ENCODE measurements around the gene GDF10.

GDF10 gene

DNA sequence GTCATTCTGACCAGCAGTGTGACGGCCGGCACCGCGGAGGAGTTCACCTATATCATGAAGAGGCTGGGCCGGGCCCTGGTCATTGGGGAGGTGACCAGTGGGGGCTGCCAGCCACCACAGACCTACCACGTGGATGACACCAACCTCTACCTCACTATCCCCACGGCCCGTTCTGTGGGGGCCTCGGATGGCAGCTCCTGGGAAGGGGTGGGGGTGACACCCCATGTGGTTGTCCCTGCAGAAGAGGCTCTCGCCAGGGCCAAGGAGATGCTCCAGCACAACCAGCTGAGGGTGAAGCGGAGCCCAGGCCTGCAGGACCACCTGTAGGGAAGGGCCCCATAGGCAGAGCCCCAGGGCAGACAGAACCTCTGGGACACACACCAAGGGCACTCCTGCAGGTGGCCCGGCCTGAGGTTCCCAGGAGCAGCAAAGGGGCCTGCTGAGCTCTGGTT is 57.2 kb downstream of the GDF10 start:
- DNase-seq, result no peak

DNA sequence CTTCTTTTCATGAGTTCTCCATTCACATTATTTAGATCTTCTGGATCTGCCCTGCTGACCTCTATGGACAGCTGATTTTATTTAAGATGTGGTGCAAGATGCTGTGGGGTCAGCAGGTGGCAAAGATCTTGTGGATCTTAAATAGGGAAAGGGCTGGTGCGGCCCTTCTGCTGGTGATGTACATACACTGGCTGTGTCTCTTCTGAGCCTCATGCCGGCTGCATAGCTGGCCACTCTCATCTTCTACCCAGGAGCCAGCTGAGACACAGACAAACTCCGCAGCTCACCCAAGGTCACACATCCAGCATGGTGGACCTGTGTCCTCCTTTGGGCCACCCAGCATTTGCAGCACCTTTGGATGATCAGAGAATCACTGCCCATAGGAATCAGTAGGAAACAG is 57.9 kb downstream of the GDF10 start:
- DNase-seq, result no peak

GRCh38 chr10:47358457-47358856 is 58.5 kb downstream of the GDF10 start:
- no peak for DNase-seq

- no peak for DNase-seq
Observed at GRCh38 chr10:47359101-47359500, 59.1 kb downstream of the GDF10 start.

DNA sequence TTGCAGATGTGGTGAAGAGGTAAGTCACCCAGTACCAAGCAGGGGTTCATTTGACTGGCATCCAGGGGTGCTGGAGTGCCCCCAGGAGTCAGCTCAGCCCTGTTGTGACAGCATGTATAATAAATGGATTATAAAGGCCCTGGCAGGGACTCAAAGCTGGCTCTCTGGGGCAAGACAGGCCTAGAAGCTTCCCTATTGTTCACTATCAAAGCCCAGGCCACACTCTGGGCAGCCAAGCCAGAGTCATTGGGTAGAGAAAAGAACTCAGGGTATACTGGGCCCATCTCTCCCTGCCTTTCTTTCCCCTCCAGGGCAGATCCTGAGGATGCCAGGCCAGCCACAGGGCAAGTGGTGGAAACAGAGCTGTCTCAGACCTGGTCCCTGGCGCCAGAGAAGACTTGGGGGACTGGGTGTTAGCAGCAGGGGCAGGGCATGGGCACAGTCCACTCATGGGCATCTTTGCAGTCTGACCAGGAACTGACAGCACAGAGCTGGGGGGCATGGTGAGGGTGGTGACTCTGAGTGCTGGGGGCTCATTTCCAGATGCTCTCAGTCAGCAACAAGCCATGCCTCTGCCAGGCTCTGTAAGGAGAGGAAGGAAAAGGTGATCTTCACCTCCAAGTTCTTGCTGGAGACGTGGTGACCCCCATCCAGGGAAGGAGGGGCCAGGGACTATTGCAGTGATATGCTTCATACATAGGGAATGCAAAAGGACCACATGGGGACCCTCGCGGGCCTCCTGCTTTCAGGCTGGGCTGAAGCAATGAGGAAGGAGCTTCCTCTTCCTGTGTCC is 59.8 kb downstream of the GDF10 start:
- no peak for DNase-seq

DNA sequence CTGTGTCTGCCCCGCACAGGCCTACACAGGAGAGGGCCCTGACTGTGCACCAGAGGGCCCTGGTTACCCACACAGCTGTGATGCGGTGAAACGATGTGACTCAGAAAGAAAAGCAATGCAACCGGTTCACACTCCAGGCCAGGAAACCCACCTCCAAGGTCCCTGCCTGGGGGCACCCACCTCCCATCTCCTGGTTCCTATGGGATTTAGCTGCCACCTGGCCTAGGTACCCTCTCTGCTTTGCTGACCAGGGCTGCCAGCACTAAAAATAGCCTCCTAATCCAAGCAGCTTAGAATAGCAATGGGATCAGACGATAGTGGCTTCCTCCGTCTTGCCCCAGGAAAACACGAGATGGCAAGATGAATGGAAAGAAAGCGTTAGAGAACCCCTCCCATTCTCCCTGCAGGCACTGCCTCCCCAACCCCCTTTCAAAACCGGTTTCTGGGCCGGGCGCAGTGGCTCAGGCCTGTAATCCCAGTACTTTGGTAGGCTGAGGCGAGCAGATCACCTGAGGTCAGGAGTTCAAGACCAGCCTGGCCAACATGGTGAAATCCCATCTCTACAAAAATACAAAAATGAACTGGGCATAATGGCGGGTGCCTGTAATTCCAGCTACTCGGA is 60.5 kb downstream of the GDF10 start:
- no peak for DNase-seq

DNA sequence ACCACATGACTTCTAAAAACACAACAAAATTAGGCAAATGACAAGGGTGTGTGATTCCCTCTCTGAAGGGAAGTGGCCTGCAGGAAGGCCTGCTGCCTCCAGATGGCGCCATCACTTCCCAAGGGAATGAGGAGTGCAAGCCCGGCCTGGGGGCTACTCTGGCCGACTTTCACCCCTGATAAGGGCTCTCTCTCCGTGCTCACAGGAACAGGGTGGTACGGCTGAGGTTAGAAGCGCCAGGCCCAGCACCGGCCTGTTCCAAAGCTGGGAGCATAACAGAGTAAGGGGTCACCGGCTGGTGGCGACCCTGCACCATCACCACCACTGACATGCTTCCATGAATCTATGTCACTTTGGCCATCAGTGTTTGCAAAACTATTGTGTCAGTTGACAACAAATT is 61.3 kb downstream of the GDF10 start:
- DNase-seq, result peak; percentile 15

DNA sequence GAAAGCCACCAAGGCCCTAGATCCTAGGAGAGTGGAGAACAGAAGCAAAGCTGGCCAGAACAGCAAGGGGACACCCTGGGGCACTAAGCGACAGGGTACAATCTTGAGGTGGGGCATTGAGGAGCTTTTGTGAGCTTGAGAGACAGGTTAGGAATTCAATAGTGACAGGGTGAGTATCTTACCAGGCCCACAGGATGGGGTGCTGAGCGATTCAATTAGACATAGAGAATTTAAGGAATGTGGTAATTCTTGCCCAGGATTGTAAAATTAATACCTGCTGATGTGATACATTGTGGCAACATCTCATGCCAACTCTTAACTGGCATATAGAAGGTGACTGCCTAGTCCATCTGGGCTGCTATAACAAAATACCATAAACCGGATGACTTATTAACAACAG is 62.2 kb downstream of the GDF10 start:
- no peak for DNase-seq

Measured in stimulated activated CD4-positive, alpha-beta T cell treated with anti-CD3 and anti-CD28 coated beads, Interleukin-1b, Interleukin-23, amount 100 ng/mL, for 48 hours (primary cell).